Spleen (tissue), 7 donors: ENCODE measurements around the gene AGO3.

ENCODE experiments used
- CTCF ChIP-seq, 11 experiments: fragments of 200-600 bp in 7 of 11; fragments of 450-650 bp in 4 of 11; sonication (generic) in 4 of 11; IDR thresholded peaks in 8 of 11; conservative IDR thresholded peaks in 3 of 11; 1 replicate in 7 of 11; 2 replicates in 4 of 11; pipeline versions ENCODE4 v1.4.0 to v1.8.0; 2016 to 2021; ENCODE audit warnings: antibody characterized with exemption in 11 of 11, inconsistent platforms in 4 of 11, mild to moderate bottlenecking in 1 of 11
- POLR2AphosphoS5 ChIP-seq, 3 donors: sonication (generic); formaldehyde crosslinking; IDR thresholded peaks; one replicate each; pipeline ENCODE4 v1.5.1; 2017; ENCODE audit warnings: antibody characterized with exemption in 3 of 3
- donor health status: DM: no; HTN: no; CAD: no; lungs with moderate emphysema.
- donor health status: DM: no; HTN: no; CAD: no.
- donor health status: DM: no; HTN: no; CAD: no.

DNA sequence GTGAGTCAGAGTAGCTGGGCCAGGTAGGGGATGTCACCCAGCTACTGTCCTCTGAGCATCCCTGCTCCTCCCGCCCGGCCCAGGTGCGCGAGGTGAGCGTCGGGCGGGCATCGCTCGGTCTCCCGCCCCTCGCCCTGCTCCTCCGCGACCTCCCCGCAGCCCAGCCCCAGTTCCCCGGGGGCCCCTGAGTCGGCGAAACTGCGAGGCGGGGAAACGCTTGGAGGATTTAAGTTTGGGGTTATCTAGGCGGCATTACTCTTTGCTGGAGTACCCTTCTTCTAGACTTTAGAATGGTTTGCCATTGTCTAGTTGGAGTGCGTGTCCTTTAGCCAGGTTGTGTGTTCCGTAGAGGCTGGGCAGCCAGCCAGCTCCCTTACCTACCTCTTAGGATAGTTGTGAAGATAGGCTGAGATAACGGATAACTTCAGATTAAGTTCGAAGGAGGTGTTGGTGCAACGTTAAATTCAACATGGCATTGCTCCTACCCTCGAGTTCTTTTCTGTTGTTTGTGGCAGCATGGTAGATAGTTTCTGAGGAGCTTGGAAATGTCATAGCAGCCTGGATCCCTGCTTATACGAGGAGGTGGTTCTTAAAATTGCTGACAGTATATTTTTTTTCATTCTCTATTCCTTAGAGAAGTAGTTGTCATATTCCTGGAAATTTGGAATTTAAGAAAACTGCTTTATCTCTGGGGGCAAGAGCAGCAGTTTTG, 697 bp downstream of the AGO3 start:
- TF ChIP-seq CTCF (IDR thresholded peaks at IDR 0.05 in 8 of 11, conservative IDR thresholded peaks at IDR 0.05 in 3 of 11): no peak
- no peak for TF ChIP-seq POLR2AphosphoS5 (IDR thresholded peaks at IDR 0.05)
